CD4-positive, alpha-beta T cell treated with Interleukin-17A for 4 hours (primary cell): ENCODE results near the gene CTF1.
A peak's percentile ranks its signal among the peaks of the same experiment; 100 is the strongest.
"Not testable (repeated sequence)": the region's sequence is repeated elsewhere in the genome, so short reads cannot be mapped to it uniquely, and the experiment has no call there.

Experiments
- DNase-seq: peaks from one replicate; pipeline ENCODE4 v3.0.0-alpha.2; 2020; ENCODE audit warnings: mixed read lengths

CTF1 gene

GRCh38 chr16:30934827-30935557 lies 38.6 kb downstream of the CTF1 start:
- DNase-seq = peak; percentile 47

- DNase-seq = no peak
Observed at GRCh38 chr16:30937692-30938091, 41.3 kb downstream of the CTF1 start.

GRCh38 chr16:30939571-30939970 lies 43.2 kb downstream of the CTF1 start:
- DNase-seq = not testable (repeated sequence)

GRCh38 chr16:30941600-30942425 lies 45.4 kb downstream of the CTF1 start:
- peak; percentile 73 for DNase-seq

- DNase-seq = no peak
Observed at GRCh38 chr16:30942426-30942806, 46.0 kb downstream of the CTF1 start.

GRCh38 chr16:30944352-30944751 lies 47.9 kb downstream of the CTF1 start:
- DNase-seq = no peak

GRCh38 chr16:30946671-30947540 lies 50.5 kb downstream of the CTF1 start:
- no peak for DNase-seq

GRCh38 chr16:30947541-30947858 lies 51.1 kb downstream of the CTF1 start:
- no peak for DNase-seq

GRCh38 chr16:30947859-30948666 lies 51.6 kb downstream of the CTF1 start:
- DNase-seq = no peak

GRCh38 chr16:30948667-30949649 lies 52.5 kb downstream of the CTF1 start, which contains the start of gene ORAI3:
Gene ORAI3 (plus strand): TSS chr16:30949068. CDS start chr16:30949290, 222 bp downstream.
- DNase-seq = peak; percentile 62

- DNase-seq = peak; percentile 49
Observed at GRCh38 chr16:30949650-30950515, 53.5 kb downstream of the CTF1 start.

- no peak for DNase-seq
Observed at GRCh38 chr16:30950516-30951065, 54.2 kb downstream of the CTF1 start.

GRCh38 chr16:30951193-30951592 lies 54.8 kb downstream of the CTF1 start:
- DNase-seq = no peak

- no peak for DNase-seq
Observed at GRCh38 chr16:30951750-30952149, 55.3 kb downstream of the CTF1 start.

GRCh38 chr16:30953111-30953510 lies 56.7 kb downstream of the CTF1 start:
- DNase-seq = no peak
